Kidney epithelial cell (primary cell): ENCODE measurements around the gene MMP11. TPM values are rescaled to one million over a fixed set of nuclear protein-coding genes. Genes with fewer than 3 reads are reported as not detected.

Source experiments
- DNase-seq: peaks from one replicate; pipeline ENCODE4 v3.0.0-alpha.2; 2010; ENCODE audit warnings: low read depth
- H3K27me3 ChIP-seq: 2 replicates; pipeline ENCODE4 v1.6.0; 2011; ENCODE audit warnings: low read length; ENCODE audit not compliant: control insufficient read depth, insufficient read depth
- H3K36me3 ChIP-seq: 2 replicates; pipeline ENCODE4 v1.5.1; 2011; ENCODE audit warnings: low read length; ENCODE audit not compliant: control insufficient read depth, insufficient read depth
- H3K4me3 ChIP-seq: 2 replicates; pipeline ENCODE4 v1.5.1; 2011; ENCODE audit warnings: low read depth, mild to moderate bottlenecking, control low read depth, low read length
- CTCF ChIP-seq: IDR thresholded peaks from 2 replicates; pipeline ENCODE4 v1.5.1; 2011; ENCODE audit warnings: mild to moderate bottlenecking, moderate library complexity, low read length, control low read depth, inconsistent platforms; ENCODE audit not compliant: insufficient read depth, poor library complexity, severe bottlenecking
- total RNA-seq: library from RNA; depleted of rRNA; stranded (reverse); fragments of >200 nt; gene quantifications from 2 replicates; pipeline ENCODE4 v1.2.3, GENCODE V29; 2015

Gene MMP11
- total RNA-seq, 1 donor from 2014 or later: 41.9 TPM

- DNase-seq: no peak
- TF ChIP-seq CTCF: no peak
- Histone ChIP-seq H3K36me3 (peaks cover 1% of the 10 kb centered on the region), H3K4me3 (no peak overlapping the region), H3K27me3 (no peaks in the 10 kb centered on the region)
Observed at GRCh38 chr22:23744485-23744884, 28.2 kb upstream of the MMP11 start.

GRCh38 chr22:23745791-23746190 lies 26.9 kb upstream of the MMP11 start:
- no peak overlapping the region for H3K4me3 ChIP-seq
- H3K27me3 ChIP-seq: no peaks in the 10 kb centered on the region
- TF ChIP-seq CTCF: no peak
- DNase-seq: no peak
- peaks cover 1% of the 10 kb centered on the region for H3K36me3 ChIP-seq

- H3K36me3 ChIP-seq: peaks cover 1% of the 10 kb centered on the region
- H3K4me3 ChIP-seq: no peak overlapping the region
- no peaks in the 10 kb centered on the region for H3K27me3 ChIP-seq
- DNase-seq: no peak
- TF ChIP-seq CTCF: no peak
Observed at GRCh38 chr22:23749841-23750301, 22.8 kb upstream of the MMP11 start.

- no peaks in the 10 kb centered on the region for H3K27me3 ChIP-seq
- no peak for DNase-seq
- H3K4me3 ChIP-seq: peak overlapping the region; percentile 68
- H3K36me3 ChIP-seq: peaks cover 1% of the 10 kb centered on the region
- no peak for TF ChIP-seq CTCF
Observed at GRCh38 chr22:23750367-23750713, 22.3 kb upstream of the MMP11 start.

- peak; percentile 21 for TF ChIP-seq CTCF
- no peaks in the 10 kb centered on the region for H3K36me3 ChIP-seq
- DNase-seq: peak; percentile 48
- peak within 1 kb of the TSS; percentile 75 for H3K4me3 ChIP-seq
- no peaks in the 10 kb centered on the region for H3K27me3 ChIP-seq
Observed at GRCh38 chr22:23750714-23751440, 21.8 kb upstream of the MMP11 start, which contains the start of gene ZNF70. ZNF70 (minus strand) TSS chr22:23751112; CDS start chr22:23745140, 5,972 bp downstream.
